HG02884 (cell line): Measurements from ENCODE around the gene NUP93.
"Not testable (repeated sequence)": the region's sequence is repeated elsewhere in the genome, so short reads cannot be mapped to it uniquely, and the experiment has no call there.

ENCODE experiments used
- ATAC-seq: cut with Tn5 transposase; IDR thresholded peaks from one replicate; pipeline ENCODE4 v1.9.1; 2021; ENCODE audit warnings: mild to moderate bottlenecking, moderate library complexity; ENCODE audit not compliant: unreplicated experiment

The NUP93 gene

GRCh38 chr16:56864960-56865359 is 135.0 kb downstream of the NUP93 start, which contains the start of gene SLC12A3:
Gene SLC12A3, plus strand, starts transcription at chr16:56865207. Its CDS starts 29 bp downstream, at chr16:56865236.
- ATAC-seq = no peak

- no peak for ATAC-seq
These were observed 135.6 kb downstream of the NUP93 start for GRCh38 chr16:56865394-56866062.

GRCh38 chr16:56866955-56867830 is 137.3 kb downstream of the NUP93 start:
- ATAC-seq = no peak

GRCh38 chr16:56868175-56868574 is 138.2 kb downstream of the NUP93 start:
- ATAC-seq = no peak

GRCh38 chr16:56868766-56869165 is 138.8 kb downstream of the NUP93 start:
- ATAC-seq = not testable (repeated sequence)

GRCh38 chr16:56869513-56870275 is 139.8 kb downstream of the NUP93 start:
- no peak for ATAC-seq

GRCh38 chr16:56870276-56870888 is 140.5 kb downstream of the NUP93 start:
- ATAC-seq = no peak

GRCh38 chr16:56871172-56871593 is 141.3 kb downstream of the NUP93 start:
- ATAC-seq = no peak

- no peak for ATAC-seq
These were observed 143.0 kb downstream of the NUP93 start for GRCh38 chr16:56872863-56873391.

GRCh38 chr16:56874800-56875199 is 144.9 kb downstream of the NUP93 start:
- no peak for ATAC-seq

GRCh38 chr16:56876048-56876447 is 146.1 kb downstream of the NUP93 start:
- ATAC-seq = no peak

- no peak for ATAC-seq
These were observed 147.7 kb downstream of the NUP93 start for GRCh38 chr16:56877486-56878182.

GRCh38 chr16:56878282-56878854 is 148.4 kb downstream of the NUP93 start:
- no peak for ATAC-seq

GRCh38 chr16:56879276-56879675 is 149.3 kb downstream of the NUP93 start:
- ATAC-seq = no peak

GRCh38 chr16:56880176-56880575 is 150.2 kb downstream of the NUP93 start:
- ATAC-seq = no peak

GRCh38 chr16:56880685-56881084 is 150.8 kb downstream of the NUP93 start:
- no peak for ATAC-seq

GRCh38 chr16:56882077-56882800 is 152.3 kb downstream of the NUP93 start:
- no peak for ATAC-seq

- ATAC-seq = no peak
These were observed 153.7 kb downstream of the NUP93 start for GRCh38 chr16:56883586-56883985.

GRCh38 chr16:56884026-56884582 is 154.2 kb downstream of the NUP93 start:
- no peak for ATAC-seq
